GM19099 (cell line): ENCODE measurements around the gene HDGFL1.

ENCODE experiments used
- POLR2A ChIP-seq: IDR thresholded peaks from 3 replicates; pipeline ENCODE4 v1.6.1; 2011; ENCODE audit warnings: low read depth; ENCODE audit not compliant: insufficient read length; ENCODE audit errors: extremely low read depth

The HDGFL1 gene

GRCh38 chr6:22569281-22570184 is at the start of gene HDGFL1:
Gene HDGFL1 (plus strand): TSS chr6:22569566. CDS start chr6:22569576, 10 bp downstream.
- no peak for TF ChIP-seq POLR2A

- no peak for TF ChIP-seq POLR2A
These were observed 48.3 kb upstream of the HDGFL1 start for GRCh38 chr6:22521035-22521434.

- TF ChIP-seq POLR2A, result no peak
These were observed 42.6 kb upstream of the HDGFL1 start for GRCh38 chr6:22526736-22527135.

- no peak for TF ChIP-seq POLR2A
These were observed 39.5 kb upstream of the HDGFL1 start for GRCh38 chr6:22529866-22530265.

- TF ChIP-seq POLR2A, result no peak
These were observed 38.9 kb upstream of the HDGFL1 start for GRCh38 chr6:22530506-22530905.

GRCh38 chr6:22536122-22536521 is 33.2 kb upstream of the HDGFL1 start:
- TF ChIP-seq POLR2A, result no peak

- TF ChIP-seq POLR2A, result no peak
These were observed 24.9 kb upstream of the HDGFL1 start for GRCh38 chr6:22544476-22544875.

GRCh38 chr6:22545051-22545450 is 24.3 kb upstream of the HDGFL1 start:
- TF ChIP-seq POLR2A, result no peak

GRCh38 chr6:22546236-22546635 is 23.1 kb upstream of the HDGFL1 start:
- no peak for TF ChIP-seq POLR2A

GRCh38 chr6:22550971-22551670 is 18.2 kb upstream of the HDGFL1 start:
- no peak for TF ChIP-seq POLR2A

GRCh38 chr6:22556266-22556665 is 13.1 kb upstream of the HDGFL1 start:
- no peak for TF ChIP-seq POLR2A

- TF ChIP-seq POLR2A, result no peak
These were observed 12.4 kb upstream of the HDGFL1 start for GRCh38 chr6:22557007-22557406.

GRCh38 chr6:22558288-22558882 is 11.0 kb upstream of the HDGFL1 start:
- TF ChIP-seq POLR2A, result no peak

GRCh38 chr6:22568854-22569253 is 512 bp upstream of the HDGFL1 start:
- TF ChIP-seq POLR2A, result no peak

- TF ChIP-seq POLR2A, result no peak
These were observed 802 bp downstream of the HDGFL1 start for GRCh38 chr6:22570185-22570551.

GRCh38 chr6:22575190-22575589 is 5.8 kb downstream of the HDGFL1 start:
- no peak for TF ChIP-seq POLR2A

GRCh38 chr6:22579439-22579838 is 10.1 kb downstream of the HDGFL1 start:
- TF ChIP-seq POLR2A, result no peak

GRCh38 chr6:22580337-22580736 is 11.0 kb downstream of the HDGFL1 start:
- TF ChIP-seq POLR2A, result no peak
